GM12878 (cell line): ENCODE results near the gene REXO1. TPM values are rescaled to one million over a fixed set of nuclear protein-coding genes. Genes with fewer than 3 reads are reported as not detected.

ENCODE experiments used
- BCL11A ChIP-seq: IDR thresholded peaks from 2 replicates; pipeline ENCODE4 v1.6.1; 2011; ENCODE audit warnings: low read depth, low read length
- BCLAF1 ChIP-seq: fragments of 450-650 bp; IDR thresholded peaks from 2 replicates; pipeline ENCODE4 v1.6.1; 2017; ENCODE audit warnings: antibody characterized with exemption, mild to moderate bottlenecking, moderate library complexity
- HDAC2 ChIP-seq: fragments of 200-600 bp; sonication (generic); IDR thresholded peaks from 2 replicates; pipeline ENCODE4 v1.6.1; 2017
- LARP7 ChIP-seq: fragments of 450-650 bp; IDR thresholded peaks from 2 replicates; pipeline ENCODE4 v1.6.1; 2017; ENCODE audit warnings: mild to moderate bottlenecking
- SIN3A ChIP-seq: IDR thresholded peaks from 2 replicates; pipeline ENCODE4 v1.6.1; 2012; ENCODE audit warnings: low read depth, low read length, improper control_type of control experiment
- ZBTB11 ChIP-seq: fragments of 450-650 bp; formaldehyde crosslinking; IDR thresholded peaks from 2 replicates; pipeline ENCODE4 v1.5.0; 2022; ENCODE audit warnings: mild to moderate bottlenecking, missing genetic modification characterization
- polyA plus RNA-seq, 11 experiments: library from polyadenylated mRNA; depleted of rRNA in 4 of 11; unstranded in 6 of 11; stranded (reverse) in 5 of 11; fragments of >200 nt; fragmentation: Nextera tagmentation in 4 of 11; fragmentation: Illumina TruSeq in 1 of 11; extraction: Ambion mirVana in 4 of 11; extraction: Trizol in 1 of 11; gene quantifications; 1 replicate in 1 of 11; 2 replicates in 10 of 11; pipeline versions ENCODE4 v1.2.1 to v1.2.3, GENCODE V29; 2011 to 2016; ENCODE audit warnings: inconsistent platforms in 2 of 11, missing spikeins in 2 of 11, low read depth in 1 of 11
- total RNA-seq, 4 experiments: library from RNA; depleted of rRNA in 3 of 4; stranded (reverse); fragments of >200 nt in 3 of 4; fragmentation: Illumina TruSeq in 1 of 4; extraction: Trizol in 1 of 4; gene quantifications; 2 replicates each; pipeline versions ENCODE4 v1.2.1 to v1.2.3, GENCODE V29; 2013 to 2021

Gene REXO1
- total and polyA plus RNA-seq, 10 of the 15 experiments (the other 5 are each of a cell fraction or from before 2014, with no cell fraction given) = 0.03 to 45.2 (median 8.4) TPM

- no peak for TF ChIP-seq BCLAF1
- no peak for TF ChIP-seq LARP7
- no peak for TF ChIP-seq BCL11A
- TF ChIP-seq ZBTB11 (CRISPR knock-in tag) = no peak
- TF ChIP-seq HDAC2 = no peak
- TF ChIP-seq SIN3A = no peak
Measured at GRCh38 chr19:1773184-1773583, 75.1 kb downstream of the REXO1 start (continued).
